Activated T-cell treated with anti-CD3 and anti-CD28 coated beads, Interleukin-2, amount 50 U/mL, for 4 hours (primary cell): ENCODE data around the gene AKAP8L. TPM values are rescaled to one million over a fixed set of nuclear protein-coding genes. Genes with fewer than 3 reads are reported as not detected.
"Not testable (repeated sequence)": the region's sequence is repeated elsewhere in the genome, so short reads cannot be mapped to it uniquely, and the experiment has no call there.

Source experiments
- ATAC-seq, 2 donors: fragments of 200-7000 bp; cut with Tn5 transposase; one replicate each; pipeline ENCODE4 v1.10.0; 2021
- DNase-seq: peaks from one replicate; pipeline ENCODE4 v3.0.0-alpha.2; 2020
- H3K27me3 Mint-ChIP-seq: one replicate; pipeline ENCODE4 v1.8.0; 2021; ENCODE audit warnings: low read depth, mixed read lengths
- H3K36me3 Mint-ChIP-seq: one replicate; pipeline ENCODE4 v1.8.0; 2022; ENCODE audit warnings: mixed read lengths; ENCODE audit not compliant: insufficient read depth
- H3K4me1 Mint-ChIP-seq: one replicate; pipeline ENCODE4 v1.8.0; 2021; ENCODE audit warnings: low read depth, mixed read lengths
- H3K4me3 Mint-ChIP-seq: one replicate; pipeline ENCODE4 v1.8.0; 2021; ENCODE audit warnings: mild to moderate bottlenecking, moderate library complexity, mixed read lengths
- H3K9me3 Mint-ChIP-seq: one replicate; pipeline ENCODE4 v1.8.0; 2021; ENCODE audit warnings: mixed read lengths
- total RNA-seq, 3 donors: library from RNA; stranded (reverse); gene quantifications; one replicate each; pipeline ENCODE4 v1.2.1, GENCODE V29; 2021

Gene AKAP8L
- total RNA-seq, 3 donors from 2014 or later = 65.3 to 67.6 (median 65.5) TPM

GRCh38 chr19:15363048-15363447 lies 55.7 kb downstream of the AKAP8L start:
- DNase-seq, H3K9me3 Mint-ChIP-seq, H3K27me3 Mint-ChIP-seq, ATAC-seq, H3K4me1 Mint-ChIP-seq, H3K4me3 Mint-ChIP-seq: not testable (repeated sequence)
- peaks cover 30% of the 10 kb centered on the region for H3K36me3 Mint-ChIP-seq

GRCh38 chr19:15360015-15360414 lies 58.8 kb downstream of the AKAP8L start:
- not testable (repeated sequence) for H3K4me1 Mint-ChIP-seq, DNase-seq, ATAC-seq, H3K9me3 Mint-ChIP-seq, H3K27me3 Mint-ChIP-seq, H3K4me3 Mint-ChIP-seq
- peaks cover 40% of the 10 kb centered on the region for H3K36me3 Mint-ChIP-seq

GRCh38 chr19:15358918-15359317 lies 59.9 kb downstream of the AKAP8L start:
- no peaks in the 10 kb centered on the region for H3K4me1 Mint-ChIP-seq
- DNase-seq = no peak
- H3K27me3 Mint-ChIP-seq = no peaks in the 10 kb centered on the region
- no peak for ATAC-seq
- H3K36me3 Mint-ChIP-seq = peaks cover 50% of the 10 kb centered on the region
- no peaks in the 10 kb centered on the region for H3K9me3 Mint-ChIP-seq
- H3K4me3 Mint-ChIP-seq = no peak overlapping the region

GRCh38 chr19:15357906-15358305 lies 60.9 kb downstream of the AKAP8L start:
- Mint-ChIP-seq H3K36me3 (peaks cover 48% of the 10 kb centered on the region), H3K4me1 (no peaks in the 10 kb centered on the region), H3K9me3 (no peaks in the 10 kb centered on the region), H3K4me3 (no peak overlapping the region), H3K27me3 (no peaks in the 10 kb centered on the region)
- DNase-seq = no peak
- ATAC-seq = no peak

GRCh38 chr19:15354566-15355296 lies 64.1 kb downstream of the AKAP8L start:
- Mint-ChIP-seq H3K4me1 (no peaks in the 10 kb centered on the region), H3K36me3 (peaks cover 37% of the 10 kb centered on the region), H3K27me3 (no peaks in the 10 kb centered on the region), H3K4me3 (no peak overlapping the region), H3K9me3 (no peaks in the 10 kb centered on the region)
- DNase-seq (no peak), ATAC-seq (no peak)

GRCh38 chr19:15353908-15354307 lies 64.9 kb downstream of the AKAP8L start:
- DNase-seq = no peak
- ATAC-seq = no peak
- H3K9me3 Mint-ChIP-seq = no peaks in the 10 kb centered on the region
- no peaks in the 10 kb centered on the region for H3K4me1 Mint-ChIP-seq
- no peaks in the 10 kb centered on the region for H3K27me3 Mint-ChIP-seq
- peaks cover 33% of the 10 kb centered on the region for H3K36me3 Mint-ChIP-seq
- H3K4me3 Mint-ChIP-seq = no peak overlapping the region

- H3K4me3 Mint-ChIP-seq, DNase-seq, ATAC-seq, H3K4me1 Mint-ChIP-seq, H3K27me3 Mint-ChIP-seq, H3K9me3 Mint-ChIP-seq: not testable (repeated sequence)
- H3K36me3 Mint-ChIP-seq = peaks cover 22% of the 10 kb centered on the region
Observed at GRCh38 chr19:15352535-15352934, 66.3 kb downstream of the AKAP8L start.

GRCh38 chr19:15341328-15341727 lies 77.5 kb downstream of the AKAP8L start:
- H3K4me3 Mint-ChIP-seq, H3K9me3 Mint-ChIP-seq, H3K27me3 Mint-ChIP-seq, H3K36me3 Mint-ChIP-seq, DNase-seq, ATAC-seq, H3K4me1 Mint-ChIP-seq: not testable (repeated sequence)

GRCh38 chr19:15340086-15340485 lies 78.7 kb downstream of the AKAP8L start:
- Mint-ChIP-seq H3K9me3 (no peaks in the 10 kb centered on the region), H3K4me3 (no peak overlapping the region), H3K27me3 (no peaks in the 10 kb centered on the region), H3K36me3 (peaks cover 3% of the 10 kb centered on the region), H3K4me1 (no peaks in the 10 kb centered on the region)
- DNase-seq = no peak
- ATAC-seq = no peak

- H3K36me3 Mint-ChIP-seq = no peaks in the 10 kb centered on the region
- H3K27me3 Mint-ChIP-seq = no peaks in the 10 kb centered on the region
- no peaks in the 10 kb centered on the region for H3K9me3 Mint-ChIP-seq
- H3K4me3 Mint-ChIP-seq = no peak overlapping the region
- no peak for ATAC-seq
- DNase-seq = no peak
- H3K4me1 Mint-ChIP-seq = peaks cover 6% of the 10 kb centered on the region
Observed at GRCh38 chr19:15337202-15337601, 81.6 kb downstream of the AKAP8L start.

- H3K4me3 Mint-ChIP-seq, H3K4me1 Mint-ChIP-seq, DNase-seq, H3K9me3 Mint-ChIP-seq, H3K27me3 Mint-ChIP-seq, H3K36me3 Mint-ChIP-seq, ATAC-seq: not testable (repeated sequence)
Observed at GRCh38 chr19:15335992-15336391, 82.8 kb downstream of the AKAP8L start.

- Mint-ChIP-seq H3K4me3 (peak within 1 kb of the TSS; percentile 93), H3K9me3 (no peaks in the 10 kb centered on the region), H3K27me3 (no peaks in the 10 kb centered on the region), H3K36me3 (peaks cover 8% of the 10 kb centered on the region), H3K4me1 (peaks cover 41% of the 10 kb centered on the region)
- DNase-seq = peak; percentile 74
- ATAC-seq = peak; percentile 56 to 64
Observed at GRCh38 chr19:15332311-15332996, 86.3 kb downstream of the AKAP8L start, which contains the start of gene BRD4. Gene BRD4, minus strand, starts transcription at chr19:15332539. Its CDS starts 59,440 bp downstream, at chr19:15273099.

- H3K36me3 Mint-ChIP-seq = peaks cover 8% of the 10 kb centered on the region
Observed at GRCh38 chr19:15331419-15332310, 87.1 kb downstream of the AKAP8L start.

GRCh38 chr19:15330801-15331418 lies 87.9 kb downstream of the AKAP8L start:
- H3K27me3 Mint-ChIP-seq = no peaks in the 10 kb centered on the region
- peaks cover 8% of the 10 kb centered on the region for H3K36me3 Mint-ChIP-seq
- peaks cover 55% of the 10 kb centered on the region for H3K4me1 Mint-ChIP-seq
- peak overlapping the region; percentile 93 for H3K4me3 Mint-ChIP-seq
- H3K9me3 Mint-ChIP-seq = no peaks in the 10 kb centered on the region
- ATAC-seq (peak; percentile 9 to 11), DNase-seq (no peak)

More at GRCh38 chr19:15331419-15332310, 87.1 kb downstream of the AKAP8L start:
- H3K27me3 Mint-ChIP-seq = no peaks in the 10 kb centered on the region
- no peaks in the 10 kb centered on the region for H3K9me3 Mint-ChIP-seq
- peak overlapping the region; percentile 93 for H3K4me3 Mint-ChIP-seq
- peaks cover 49% of the 10 kb centered on the region for H3K4me1 Mint-ChIP-seq
- peak; percentile 68 for DNase-seq
- peak; percentile 72 to 73 for ATAC-seq
